ENCODE data around the gene DCDC2B.

The DCDC2B gene

DNA sequence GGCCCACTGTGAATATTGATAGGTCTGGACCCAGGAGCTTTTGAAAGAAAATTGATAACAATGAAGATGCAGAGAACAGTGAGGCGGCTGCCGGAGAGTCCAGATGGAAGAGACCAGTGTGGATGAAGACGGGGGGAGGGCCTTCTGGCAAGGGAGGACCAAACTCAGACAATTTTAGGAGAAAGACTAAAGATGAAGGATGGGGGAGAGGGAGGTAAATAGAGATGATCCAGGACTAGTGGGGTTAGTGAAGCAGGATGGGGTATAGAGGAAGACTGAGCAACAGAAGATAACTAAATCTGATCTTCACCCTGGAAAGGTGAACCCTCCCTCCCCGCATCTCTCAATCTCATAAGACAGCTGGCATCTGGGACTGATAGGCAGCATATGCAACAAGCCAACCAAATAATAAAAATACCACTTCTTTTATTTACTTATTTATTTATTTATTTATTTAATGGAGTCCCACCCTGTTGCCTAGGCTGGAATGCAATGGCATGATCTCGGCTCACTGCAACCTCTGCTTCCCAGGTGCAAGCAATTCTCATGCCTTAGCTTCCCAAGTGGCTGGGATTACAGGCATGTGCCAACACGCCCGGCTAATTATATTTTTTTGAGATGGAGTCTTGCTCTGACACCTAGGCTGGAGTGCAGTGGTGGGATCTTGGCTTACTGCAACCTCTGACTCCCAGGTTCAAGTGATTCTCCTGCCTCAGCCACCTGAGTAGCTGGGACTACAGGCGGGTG lies 23.8 kb downstream of the DCDC2B start:
- Histone ChIP-seq H3K4me1 (ENCODE audit: control insufficient read depth, insufficient read depth, low read length) (peaks cover 21% of the 10 kb centered on the region), H3K4me3 (ENCODE audit: low read length) (no peak overlapping the region), H3K36me3 (ENCODE audit: insufficient read depth, low read length) (peaks cover 36% of the 10 kb centered on the region), H3K27me3 (ENCODE audit: control insufficient read depth, insufficient read depth, low read length) (no peaks in the 10 kb centered on the region), H3K4me2 (ENCODE audit: low read length) (no peak overlapping the region), H3K9ac (ENCODE audit: low read depth, low read length) (no peak overlapping the region), H3K9me3 (replicated peaks; ENCODE audit: low read length) (no peaks in the 10 kb centered on the region)

GRCh38 chr1:32234792-32235191 lies 25.9 kb downstream of the DCDC2B start:
- no peak overlapping the region for H3K4me2 ChIP-seq (ENCODE audit: low read length)
- no peak overlapping the region for H3K4me3 ChIP-seq (ENCODE audit: low read length)
- no peaks in the 10 kb centered on the region for H3K9me3 ChIP-seq (replicated peaks; ENCODE audit: low read length)
- H3K4me1 ChIP-seq (ENCODE audit: control insufficient read depth, insufficient read depth, low read length) = peaks cover 21% of the 10 kb centered on the region
- H3K9ac ChIP-seq (ENCODE audit: low read depth, low read length) = no peak overlapping the region
- H3K36me3 ChIP-seq (ENCODE audit: insufficient read depth, low read length) = peaks cover 19% of the 10 kb centered on the region
- H3K27me3 ChIP-seq (ENCODE audit: control insufficient read depth, insufficient read depth, low read length) = no peaks in the 10 kb centered on the region

DNA sequence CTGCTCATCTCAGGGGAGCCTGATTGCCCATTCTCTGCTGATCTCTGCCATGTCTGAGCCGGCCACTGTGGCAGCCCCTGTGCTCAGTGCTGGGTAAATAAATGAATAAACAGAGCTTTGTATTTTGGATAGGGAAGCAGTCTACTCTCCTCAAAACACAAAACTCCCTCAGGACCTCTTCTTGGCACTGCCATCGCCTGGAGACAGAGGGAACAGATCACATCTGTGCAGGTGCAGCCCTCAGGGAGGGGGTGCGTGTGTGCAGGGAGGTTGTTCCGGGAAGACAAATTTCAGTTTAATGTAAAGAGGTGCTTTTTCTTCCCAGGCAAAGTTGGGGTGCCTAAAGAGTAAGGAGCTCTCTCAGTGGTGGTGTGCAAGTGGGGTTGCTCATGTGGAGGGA lies 30.4 kb downstream of the DCDC2B start:
- no peaks in the 10 kb centered on the region for H3K27me3 ChIP-seq (ENCODE audit: control insufficient read depth, insufficient read depth, low read length)
- no peak overlapping the region for H3K4me2 ChIP-seq (ENCODE audit: low read length)
- no peaks in the 10 kb centered on the region for H3K9me3 ChIP-seq (replicated peaks; ENCODE audit: low read length)
- no peak overlapping the region for H3K4me3 ChIP-seq (ENCODE audit: low read length)
- peaks cover 42% of the 10 kb centered on the region for H3K4me1 ChIP-seq (ENCODE audit: control insufficient read depth, insufficient read depth, low read length)
- H3K9ac ChIP-seq (ENCODE audit: low read depth, low read length) = no peak overlapping the region
- H3K36me3 ChIP-seq (ENCODE audit: insufficient read depth, low read length) = peaks cover under 1% of the 10 kb centered on the region

GRCh38 chr1:32239790-32240139 lies 30.9 kb downstream of the DCDC2B start:
- H3K27me3 ChIP-seq (ENCODE audit: control insufficient read depth, insufficient read depth, low read length) = no peaks in the 10 kb centered on the region
- H3K36me3 ChIP-seq (ENCODE audit: insufficient read depth, low read length) = no peaks in the 10 kb centered on the region
- H3K9ac ChIP-seq (ENCODE audit: low read depth, low read length) = no peak overlapping the region
- H3K4me3 ChIP-seq (ENCODE audit: low read length) = peak overlapping the region; percentile 68
- peaks cover 40% of the 10 kb centered on the region for H3K4me1 ChIP-seq (ENCODE audit: control insufficient read depth, insufficient read depth, low read length)
- H3K9me3 ChIP-seq (replicated peaks; ENCODE audit: low read length) = no peaks in the 10 kb centered on the region
- peak overlapping the region; percentile 94 for H3K4me2 ChIP-seq (ENCODE audit: low read length)

DNA sequence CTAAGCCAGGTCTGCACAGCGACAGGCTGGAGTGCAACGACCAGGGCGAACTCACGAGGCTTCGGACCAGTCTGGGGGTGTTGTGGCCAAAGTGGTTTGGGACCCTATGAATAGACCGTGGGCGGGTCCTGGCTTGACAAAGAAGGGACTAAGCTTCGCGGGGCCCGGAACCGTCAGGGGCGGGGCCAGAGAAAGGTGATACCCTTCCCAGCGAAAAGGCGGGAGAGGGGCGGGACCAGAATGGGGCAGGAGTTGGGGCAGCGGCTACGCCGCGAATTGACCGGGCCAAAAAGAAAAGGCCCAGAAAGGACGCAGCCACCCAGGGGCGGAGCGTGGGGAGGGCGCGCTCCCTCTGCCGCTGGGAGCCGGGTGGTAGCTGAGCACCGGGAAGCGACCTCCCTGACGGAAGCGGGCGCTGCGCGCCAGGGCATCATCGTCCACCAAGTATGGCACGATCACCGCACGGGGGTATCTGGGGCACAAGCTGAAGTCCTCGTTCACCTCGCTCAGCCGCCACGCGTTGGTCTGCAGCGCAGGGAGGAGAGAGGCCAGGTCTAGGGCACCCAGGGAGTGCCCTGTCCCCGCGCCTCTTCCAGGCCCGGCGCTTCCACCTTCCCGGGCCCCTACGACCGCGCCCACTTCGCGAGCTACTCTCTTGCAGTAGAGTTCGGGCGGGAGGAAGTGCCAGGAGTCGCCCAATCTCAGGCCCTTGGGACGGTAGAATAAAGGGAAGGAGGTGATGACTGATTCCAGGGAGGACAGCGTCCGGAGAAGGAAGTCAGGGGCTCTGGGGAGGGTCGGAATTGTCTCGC lies 31.5 kb downstream of the DCDC2B start:
- Histone ChIP-seq H3K4me3 (ENCODE audit: low read length) (peak overlapping the region; percentile 68), H3K27me3 (ENCODE audit: control insufficient read depth, insufficient read depth, low read length) (no peaks in the 10 kb centered on the region), H3K9me3 (replicated peaks; ENCODE audit: low read length) (no peaks in the 10 kb centered on the region), H3K9ac (ENCODE audit: low read depth, low read length) (peak overlapping the region; percentile 56), H3K36me3 (ENCODE audit: insufficient read depth, low read length) (no peaks in the 10 kb centered on the region), H3K4me2 (ENCODE audit: low read length) (peak overlapping the region; percentile 94), H3K4me1 (ENCODE audit: control insufficient read depth, insufficient read depth, low read length) (peaks cover 34% of the 10 kb centered on the region)

DNA sequence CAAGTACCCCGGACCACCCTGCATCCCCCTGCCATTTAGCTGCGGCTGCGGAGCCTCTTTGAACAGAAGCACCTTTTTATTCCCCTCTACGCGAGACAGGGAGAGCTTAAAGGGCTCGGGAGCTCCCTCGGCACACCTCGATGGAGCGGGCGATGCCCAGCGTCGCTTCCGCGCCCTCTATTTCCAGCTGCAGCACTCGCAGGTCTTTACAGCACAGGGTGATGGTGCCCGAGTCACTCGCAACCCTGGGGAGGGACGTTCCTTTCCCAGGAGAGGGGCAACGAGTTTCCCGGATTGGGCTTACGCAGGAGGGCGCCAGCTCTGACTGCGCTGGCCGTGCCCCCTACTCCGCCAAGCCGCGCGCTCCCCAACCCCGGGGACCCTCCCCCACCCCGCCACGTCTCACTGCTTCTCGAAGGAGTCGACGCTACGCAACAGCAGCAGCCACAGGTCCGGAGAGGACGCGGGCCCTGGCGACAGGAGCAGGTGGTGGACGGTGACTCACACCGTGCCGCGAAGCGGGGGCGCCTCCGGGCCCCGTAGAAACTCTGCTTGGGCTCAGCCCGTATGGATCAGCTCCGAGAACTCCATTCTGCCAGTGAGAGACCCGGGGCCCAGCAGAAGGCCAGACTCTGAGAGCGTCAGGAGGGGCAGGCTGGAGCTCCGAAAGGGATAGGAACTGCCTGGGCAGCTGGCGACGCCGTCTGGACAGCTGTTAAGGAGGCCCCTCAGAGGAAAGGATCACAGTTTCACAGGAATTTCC lies 32.3 kb downstream of the DCDC2B start:
- peaks cover 29% of the 10 kb centered on the region for H3K4me1 ChIP-seq (ENCODE audit: control insufficient read depth, insufficient read depth, low read length)
- no peaks in the 10 kb centered on the region for H3K9me3 ChIP-seq (replicated peaks; ENCODE audit: low read length)
- peak overlapping the region; percentile 56 for H3K9ac ChIP-seq (ENCODE audit: low read depth, low read length)
- H3K36me3 ChIP-seq (ENCODE audit: insufficient read depth, low read length) = no peaks in the 10 kb centered on the region
- H3K27me3 ChIP-seq (ENCODE audit: control insufficient read depth, insufficient read depth, low read length) = no peaks in the 10 kb centered on the region
- H3K4me3 ChIP-seq (ENCODE audit: low read length) = peak overlapping the region; percentile 68
- H3K4me2 ChIP-seq (ENCODE audit: low read length) = peak overlapping the region; percentile 94

DNA sequence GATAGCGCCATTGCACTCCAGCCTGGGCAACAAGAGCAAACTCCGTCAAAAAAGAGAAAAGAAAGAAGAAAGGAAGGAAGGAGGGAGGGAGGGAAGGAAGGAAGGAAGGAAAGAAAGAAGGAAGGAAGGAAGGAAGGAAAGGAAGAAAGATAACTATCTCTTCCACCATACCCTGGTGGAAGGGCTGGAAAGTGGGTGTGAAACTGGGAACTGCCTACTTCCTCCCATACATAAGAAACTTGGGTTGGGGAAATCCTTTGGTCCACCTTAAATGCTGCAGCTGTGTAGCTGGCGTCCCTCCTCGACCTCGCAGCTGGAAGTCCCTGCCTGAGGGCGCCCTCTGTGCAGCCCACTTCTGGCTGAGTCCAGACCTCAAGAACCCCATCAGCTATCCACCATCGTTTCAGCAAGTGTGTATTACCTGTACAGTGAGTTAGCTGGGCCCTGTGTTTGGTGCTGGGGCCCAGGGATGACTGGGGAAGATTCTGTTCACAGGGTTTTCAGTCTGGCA lies 33.5 kb downstream of the DCDC2B start:
- peak overlapping the region; percentile 32 for H3K4me2 ChIP-seq (ENCODE audit: low read length)
- no peak overlapping the region for H3K4me3 ChIP-seq (ENCODE audit: low read length)
- H3K4me1 ChIP-seq (ENCODE audit: control insufficient read depth, insufficient read depth, low read length) = peaks cover 30% of the 10 kb centered on the region
- H3K27me3 ChIP-seq (ENCODE audit: control insufficient read depth, insufficient read depth, low read length) = no peaks in the 10 kb centered on the region
- no peaks in the 10 kb centered on the region for H3K9me3 ChIP-seq (replicated peaks; ENCODE audit: low read length)
- no peaks in the 10 kb centered on the region for H3K36me3 ChIP-seq (ENCODE audit: insufficient read depth, low read length)
- H3K9ac ChIP-seq (ENCODE audit: low read depth, low read length) = no peak overlapping the region

- H3K9ac ChIP-seq (ENCODE audit: low read depth, low read length) = no peak within 1 kb of the TSS
- H3K4me2 ChIP-seq (ENCODE audit: low read length) = no peak within 1 kb of the TSS
- H3K27me3 ChIP-seq (ENCODE audit: control insufficient read depth, insufficient read depth, low read length) = no peaks in the 10 kb centered on the region
- no peaks in the 10 kb centered on the region for H3K9me3 ChIP-seq (replicated peaks; ENCODE audit: low read length)
- H3K4me3 ChIP-seq (ENCODE audit: low read length) = no peak within 1 kb of the TSS
- no peaks in the 10 kb centered on the region for H3K36me3 ChIP-seq (ENCODE audit: insufficient read depth, low read length)
- H3K4me1 ChIP-seq (ENCODE audit: control insufficient read depth, insufficient read depth, low read length) = peaks cover 20% of the 10 kb centered on the region
Measured at GRCh38 chr1:32246888-32247273, 38.0 kb downstream of the DCDC2B start, which contains the start of gene FAM167B. TSS of gene FAM167B (plus strand) at chr1:32247222. CDS start at chr1:32247422, 200 bp downstream.

DNA sequence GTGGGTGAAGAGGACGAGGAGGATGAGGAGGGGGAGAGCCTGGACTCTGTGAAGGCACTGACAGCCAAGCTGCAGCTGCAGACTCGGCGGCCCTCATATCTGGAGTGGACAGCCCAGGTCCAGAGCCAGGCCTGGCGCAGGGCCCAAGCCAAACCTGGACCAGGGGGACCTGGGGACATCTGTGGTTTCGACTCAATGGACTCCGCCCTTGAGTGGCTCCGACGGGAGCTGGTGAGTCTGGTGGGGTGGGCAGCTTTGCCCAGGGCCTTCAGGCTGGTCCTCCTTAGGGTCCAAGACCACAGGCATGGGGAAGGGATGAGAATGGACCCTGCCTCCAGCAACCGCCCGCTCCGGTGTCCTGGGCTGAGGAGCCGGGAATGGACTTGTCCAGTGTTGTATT lies 38.6 kb downstream of the DCDC2B start:
- peaks cover 19% of the 10 kb centered on the region for H3K4me1 ChIP-seq (ENCODE audit: control insufficient read depth, insufficient read depth, low read length)
- H3K27me3 ChIP-seq (ENCODE audit: control insufficient read depth, insufficient read depth, low read length) = peaks cover 2% of the 10 kb centered on the region
- no peaks in the 10 kb centered on the region for H3K36me3 ChIP-seq (ENCODE audit: insufficient read depth, low read length)
- H3K4me3 ChIP-seq (ENCODE audit: low read length) = no peak overlapping the region
- no peaks in the 10 kb centered on the region for H3K9me3 ChIP-seq (replicated peaks; ENCODE audit: low read length)
- H3K9ac ChIP-seq (ENCODE audit: low read depth, low read length) = no peak overlapping the region
- no peak overlapping the region for H3K4me2 ChIP-seq (ENCODE audit: low read length)

DNA sequence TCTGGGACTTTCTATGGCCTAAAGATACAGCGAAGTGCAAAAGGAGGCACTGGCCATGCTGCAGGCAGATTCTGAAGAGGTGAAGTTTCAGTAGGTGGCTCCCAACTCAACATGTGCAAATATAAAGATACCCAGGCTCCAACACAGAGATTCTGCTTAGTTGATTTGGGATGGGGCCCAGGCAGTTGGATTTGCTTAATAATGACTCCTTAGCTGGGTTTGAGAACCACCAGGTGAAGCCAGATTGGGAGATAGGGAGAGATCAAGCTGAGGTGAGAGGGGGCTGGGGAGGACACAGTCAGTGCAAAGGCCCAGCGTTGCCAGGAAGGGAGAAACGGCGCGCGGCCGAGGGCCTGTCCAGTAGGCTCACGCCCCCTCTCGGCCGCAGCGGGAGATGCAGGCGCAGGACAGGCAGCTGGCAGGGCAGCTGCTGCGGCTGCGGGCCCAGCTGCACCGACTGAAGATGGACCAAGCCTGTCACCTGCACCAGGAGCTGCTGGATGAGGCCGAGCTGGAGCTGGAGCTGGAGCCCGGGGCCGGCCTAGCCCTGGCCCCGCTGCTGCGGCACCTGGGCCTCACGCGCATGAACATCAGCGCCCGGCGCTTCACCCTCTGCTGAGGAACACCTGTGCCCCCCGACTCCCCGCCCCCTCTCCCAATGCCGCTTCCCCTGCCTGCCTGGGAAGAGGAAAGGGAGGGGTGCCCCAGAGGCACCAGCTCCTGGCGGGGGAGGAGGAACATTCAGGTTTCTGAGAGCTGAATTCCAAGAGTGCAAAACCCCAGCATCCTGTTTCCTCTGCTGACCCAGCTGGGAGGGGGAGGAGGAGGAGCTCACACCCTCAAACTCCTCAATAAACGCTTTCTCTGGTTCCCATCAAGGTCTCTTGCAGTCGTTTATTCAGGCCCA lies 39.3 kb downstream of the DCDC2B start:
- Histone ChIP-seq H3K4me3 (ENCODE audit: low read length) (no peak overlapping the region), H3K4me1 (ENCODE audit: control insufficient read depth, insufficient read depth, low read length) (peaks cover 16% of the 10 kb centered on the region), H3K9ac (ENCODE audit: low read depth, low read length) (no peak overlapping the region), H3K27me3 (ENCODE audit: control insufficient read depth, insufficient read depth, low read length) (peaks cover 6% of the 10 kb centered on the region), H3K36me3 (ENCODE audit: insufficient read depth, low read length) (no peaks in the 10 kb centered on the region), H3K9me3 (replicated peaks; ENCODE audit: low read length) (no peaks in the 10 kb centered on the region), H3K4me2 (ENCODE audit: low read length) (peak overlapping the region; percentile 60)
